Pancreas (tissue), 10 donors: ENCODE results near the gene CLIP1. TPM values are rescaled to one million over a fixed set of nuclear protein-coding genes. Genes with fewer than 3 reads are reported as not detected.
"Not testable (repeated sequence)": the region's sequence is repeated elsewhere in the genome, so short reads cannot be mapped to it uniquely, and the experiment has no call there.

Experiments
- ATAC-seq, 4 donors: fragments of 200-7000 bp; cut with Tn5 transposase; one replicate each; pipeline versions ENCODE4 v1.8.0 to v1.9.1; 2020; ENCODE audit warnings: mild to moderate bottlenecking in 4 of 4, moderate library complexity in 4 of 4
- DNase-seq, 6 donors: peaks; one replicate each; pipeline ENCODE4 v3.0.0-alpha.2; 2020
- FAIRE-seq: peaks from 2 replicates; lab custom pipeline; 2012; peaks lifted over from hg19 to GRCh38; lab: Jason Lieb, UNC
- H3K27ac ChIP-seq, 4 donors: fragments of 200-600 bp; sonication (generic); 1 replicate in 3 of 4; 2 replicates in 1 of 4; pipeline versions ENCODE4 v1.5.0 to v1.8.0; 2020
- H3K27me3 ChIP-seq, 4 donors: fragments of 200-600 bp; one replicate each; pipeline ENCODE4 v1.8.0; 2021
- H3K36me3 ChIP-seq, 3 donors: fragments of 200-600 bp; sonication (generic) in 1 of 3; one replicate each; pipeline versions ENCODE4 v1.5.0 to v1.8.0; 2020 to 2021
- H3K4me1 ChIP-seq, 3 donors: fragments of 200-600 bp; one replicate each; pipeline ENCODE4 v1.8.0; 2021
- H3K4me3 ChIP-seq, 4 donors: fragments of 200-600 bp; sonication (generic) in 2 of 4; one replicate each; pipeline versions ENCODE4 v1.5.0 to v1.8.0; 2020 to 2021
- H3K9me3 ChIP-seq, 4 donors: fragments of 200-600 bp; one replicate each; pipeline ENCODE4 v1.8.0; 2021
- WGBS, 2 donors: extraction: QIAGEN DNeasy Blood & Tissue Kit; methylation state at CpG; one replicate each; pipeline ENCODE4 v1.1.7; 2013; 5-methylcytosine and 5-hydroxymethylcytosine counted together
- intact Hi-C, 3 donors: fragments of 100-400 bp; cut with DNase I; formaldehyde crosslinking; loops; one replicate each; pipeline versions ENCODE4 v1.11.1 to v1.14.2; 2022
- polyA plus RNA-seq, 2 donors: library from polyadenylated mRNA; stranded (reverse); fragments of 200-250 nt; gene quantifications; one replicate each; pipeline ENCODE4 v1.2.3, GENCODE V29; 2013
- total RNA-seq, 6 donors: library from RNA; stranded (reverse); fragmentation: NEBNext Ultra II Directional in 4 of 6; extraction: Animal tissue kit (Norgen Biotek cat#: 25700) in 4 of 6; gene quantifications; one replicate each; pipeline versions ENCODE4 v1.2.1 to v1.2.4, GENCODE V29; 2021 to 2023
- TF ChIP-seq, protein P1 (sequence below), 4 donors: fragments of 200-600 bp; sonication (generic) in 3 of 4; IDR thresholded peaks; one replicate each; pipeline versions ENCODE4 v1.5.0 to v1.8.0; 2021; ENCODE audit warnings: antibody characterized with exemption in 4 of 4
- donor health status: healthy with polysubstance abuse.
- donor health status: DM: no; HTN: no; CAD: no; lungs with moderate emphysema.
- donor health status: DM: no; HTN: no; CAD: no.
- donor health status: control.
- donor health status: control.
- donor health status: Bipolar disorder and iron deficiency.
- donor health status: DM: yes; HTN: yes; CAD: no.
- donor health status: DM: no; HTN: no; CAD: no.
- donor health status: DM: no; HTN: no; CAD: no.
- donor health status: DM: yes; HTN: yes; CAD: no.

The CLIP1 gene
- total and polyA plus RNA-seq, 8 donors, result 17.1 to 43.9 (median 30.7) TPM

DNA sequence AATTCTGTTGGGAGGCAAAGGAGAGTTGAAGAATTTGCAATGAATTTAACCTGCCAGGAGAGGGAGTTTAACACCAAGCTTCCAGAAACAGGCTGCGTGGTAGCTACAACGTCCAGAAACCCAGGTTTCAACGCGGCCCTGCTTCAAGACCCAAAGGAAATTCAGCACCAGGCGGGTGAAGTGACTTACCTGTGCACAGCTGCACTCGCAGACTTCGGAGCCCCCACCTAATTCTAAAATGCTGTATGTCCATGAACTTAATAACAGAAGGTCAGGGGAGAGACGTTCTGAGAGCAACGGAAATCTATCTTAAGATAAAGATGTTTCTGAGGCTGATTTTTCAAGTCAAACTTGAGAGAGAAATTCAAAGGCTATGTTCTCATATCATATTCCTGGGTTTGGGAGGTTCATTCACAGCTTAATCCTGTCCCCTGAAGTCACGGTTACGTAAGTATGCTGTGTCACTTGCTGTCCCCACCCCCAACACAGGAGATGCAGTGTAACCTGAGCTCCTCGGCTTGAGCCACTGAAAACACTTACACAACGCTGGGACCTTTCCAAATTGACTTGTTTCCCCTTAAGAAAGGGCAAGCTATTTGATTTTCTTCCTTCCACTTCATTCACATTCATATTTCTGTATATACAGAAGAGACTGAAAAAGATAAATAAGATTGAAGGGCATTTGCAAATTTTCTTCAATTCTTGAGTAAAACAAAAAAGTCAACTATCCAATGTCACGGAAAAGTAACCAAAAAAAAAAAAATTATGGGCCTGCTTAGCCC, 22.7 kb downstream of the CLIP1 start:
- peak overlapping the region in 2 of 4 donors; percentile 15 to 21 for H3K4me3 ChIP-seq
- H3K9me3 ChIP-seq, result no peaks in the 10 kb centered on the region
- FAIRE-seq (no peak), ATAC-seq (peak; percentile 92 to 94 (median 93)), DNase-seq (peak in 4 of 6 donors; percentile 68 to 85 (median 80))
- intact Hi-C loops, result loop anchor here in 2 of 3 donors (5.0 kb wide), 2 partner anchors 63 to 73 kb away; no protein-coding TSS in a partner anchor
- peak overlapping the region; percentile 67 to 93 (median 84) for H3K27ac ChIP-seq
- WGBS, 2 donors, result 6% methylated on average over 14 of the region's 14 CpGs
- peaks cover 5 to 23% (median 20%) of the 10 kb centered on the region in 3 donors for H3K4me1 ChIP-seq
- TF ChIP-seq, protein P1, sequence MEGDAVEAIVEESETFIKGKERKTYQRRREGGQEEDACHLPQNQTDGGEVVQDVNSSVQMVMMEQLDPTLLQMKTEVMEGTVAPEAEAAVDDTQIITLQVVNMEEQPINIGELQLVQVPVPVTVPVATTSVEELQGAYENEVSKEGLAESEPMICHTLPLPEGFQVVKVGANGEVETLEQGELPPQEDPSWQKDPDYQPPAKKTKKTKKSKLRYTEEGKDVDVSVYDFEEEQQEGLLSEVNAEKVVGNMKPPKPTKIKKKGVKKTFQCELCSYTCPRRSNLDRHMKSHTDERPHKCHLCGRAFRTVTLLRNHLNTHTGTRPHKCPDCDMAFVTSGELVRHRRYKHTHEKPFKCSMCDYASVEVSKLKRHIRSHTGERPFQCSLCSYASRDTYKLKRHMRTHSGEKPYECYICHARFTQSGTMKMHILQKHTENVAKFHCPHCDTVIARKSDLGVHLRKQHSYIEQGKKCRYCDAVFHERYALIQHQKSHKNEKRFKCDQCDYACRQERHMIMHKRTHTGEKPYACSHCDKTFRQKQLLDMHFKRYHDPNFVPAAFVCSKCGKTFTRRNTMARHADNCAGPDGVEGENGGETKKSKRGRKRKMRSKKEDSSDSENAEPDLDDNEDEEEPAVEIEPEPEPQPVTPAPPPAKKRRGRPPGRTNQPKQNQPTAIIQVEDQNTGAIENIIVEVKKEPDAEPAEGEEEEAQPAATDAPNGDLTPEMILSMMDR (IDR thresholded peaks at IDR 0.05), result peak in 3 of 4 donors; percentile 42 to 49 (median 48)
- H3K27me3 ChIP-seq, result no peaks in the 10 kb centered on the region
- no peaks in the 10 kb centered on the region for H3K36me3 ChIP-seq

DNA sequence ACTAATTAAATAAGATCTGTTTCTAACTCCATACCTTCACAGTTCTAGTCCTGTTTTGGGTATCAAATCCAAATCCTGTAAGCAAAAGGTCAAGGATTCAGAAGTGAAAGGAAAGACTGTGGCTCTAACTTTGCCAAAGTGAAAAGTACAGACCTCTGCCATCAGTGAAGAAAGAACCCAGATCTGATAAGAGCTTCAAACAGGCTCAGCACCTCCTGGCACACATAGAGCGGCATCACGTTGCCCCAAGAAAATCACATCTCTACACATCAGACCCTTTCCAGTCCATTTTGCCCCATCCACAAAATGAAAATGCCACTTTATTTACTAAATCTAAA, 23.2 kb downstream of the CLIP1 start:
- intact Hi-C loops, result loop anchor here in 2 of 3 donors (5.0 kb wide), 1 partner anchor 73 kb away; no protein-coding TSS in a partner anchor
- no peak for FAIRE-seq

DNA sequence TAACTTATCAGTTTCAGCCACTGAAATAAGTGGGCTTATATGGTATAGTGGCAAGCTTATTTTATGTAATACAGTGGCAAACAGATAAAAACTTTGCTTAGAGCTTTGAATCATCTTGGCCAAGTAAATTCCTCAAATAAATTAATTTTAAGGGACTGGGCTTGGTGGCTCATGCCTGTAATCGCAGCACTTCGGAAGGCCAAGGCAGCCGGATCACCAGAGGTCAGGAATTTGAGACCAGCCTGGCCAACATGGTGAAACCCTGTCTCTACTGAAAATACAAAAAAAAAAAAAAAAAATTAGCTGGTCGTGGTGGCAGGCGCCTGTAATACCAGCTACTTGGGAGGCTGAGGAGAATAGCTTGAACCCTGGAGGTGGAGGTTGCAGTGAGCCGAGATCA, 24.5 kb downstream of the CLIP1 start:
- not testable (repeated sequence) for DNase-seq, H3K27me3 ChIP-seq, H3K9me3 ChIP-seq, H3K36me3 ChIP-seq, FAIRE-seq, ATAC-seq, H3K4me3 ChIP-seq, H3K27ac ChIP-seq
- H3K4me1 ChIP-seq, result peaks cover 5 to 23% (median 20%) of the 10 kb centered on the region in 3 donors
- intact Hi-C loops, result loop anchor here in 2 of 3 donors (5.0 kb wide), 1 partner anchor 74 kb away; no protein-coding TSS in a partner anchor
- 92 to 95% methylated on average over 6 of the region's 6 CpGs for WGBS, 2 donors

More for the DNA sequence above, 23.2 kb downstream of the CLIP1 start:
- ATAC-seq (peak; percentile 14 to 27 (median 24)), DNase-seq (no peak)
- Histone ChIP-seq H3K36me3 (no peaks in the 10 kb centered on the region), H3K4me3 (peak overlapping the region in 2 of 4 donors; percentile 15 to 21), H3K27me3 (no peaks in the 10 kb centered on the region), H3K27ac (peak overlapping the region; percentile 67 to 93 (median 84)), H3K4me1 (peaks cover 5 to 23% (median 20%) of the 10 kb centered on the region in 3 donors), H3K9me3 (no peaks in the 10 kb centered on the region)
- WGBS, 2 donors, result 5 to 8% methylated on average over 2 of the region's 2 CpGs
- TF ChIP-seq, protein P1 (IDR thresholded peaks at IDR 0.05), result no peak

DNA sequence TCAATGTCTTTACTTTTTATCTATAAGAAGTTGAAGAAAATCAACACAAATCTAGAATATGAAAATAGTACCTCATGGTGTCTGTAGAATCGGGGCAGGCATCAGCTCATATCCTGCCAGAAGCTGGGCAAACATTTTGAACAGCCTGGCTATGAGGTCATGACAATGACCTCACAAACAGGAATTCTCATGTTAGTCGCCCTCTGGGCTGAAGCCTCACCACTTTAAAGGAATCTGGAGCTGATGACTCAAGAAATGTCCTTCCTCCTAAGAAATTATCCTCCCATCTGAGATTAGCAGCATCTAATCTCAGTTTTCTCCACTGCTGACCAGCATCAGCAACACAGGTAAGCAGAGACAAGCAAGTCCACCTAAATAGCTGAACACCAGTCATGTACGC, 27.1 kb downstream of the CLIP1 start:
- Histone ChIP-seq H3K9me3 (no peaks in the 10 kb centered on the region), H3K4me3 (no peak overlapping the region), H3K27me3 (no peaks in the 10 kb centered on the region), H3K4me1 (peaks cover 4 to 16% (median 14%) of the 10 kb centered on the region in 3 donors), H3K27ac (no peak overlapping the region), H3K36me3 (no peaks in the 10 kb centered on the region)
- no peak for FAIRE-seq
- no peak for DNase-seq
- no peak for ATAC-seq
- 72 to 75% methylated on average over 3 of the region's 3 CpGs for WGBS, 2 donors
- intact Hi-C loops, result loop anchor here in 2 of 3 donors (5.0 kb wide), 1 partner anchor 77 kb away; no protein-coding TSS in a partner anchor
- TF ChIP-seq, protein P1 (IDR thresholded peaks at IDR 0.05), result no peak

DNA sequence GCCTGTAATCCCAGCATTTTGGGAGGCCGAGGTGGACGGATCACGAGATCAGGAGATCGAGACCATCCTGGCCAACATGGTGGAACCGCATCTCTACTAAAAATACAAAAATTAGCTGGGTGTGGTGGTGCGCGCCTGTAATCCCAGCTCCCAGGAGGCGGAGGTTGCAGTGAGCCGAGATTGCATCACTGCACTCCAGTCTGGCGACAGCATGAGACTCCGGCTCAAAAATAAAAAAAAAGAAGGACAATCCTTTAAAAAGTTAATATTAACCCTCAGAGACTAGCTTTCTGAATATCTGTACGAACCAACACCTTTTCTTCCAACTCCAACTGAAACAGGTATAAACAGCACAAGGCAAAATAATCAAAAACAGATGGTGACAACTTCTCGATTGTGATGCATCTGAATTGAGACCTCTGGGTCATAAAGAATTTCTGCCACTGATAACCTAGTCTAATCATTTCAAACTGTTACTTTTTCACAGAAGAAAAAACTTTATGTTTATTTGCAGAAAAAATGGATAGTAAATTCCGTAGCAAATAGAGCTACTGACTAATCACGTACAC, 27.8 kb downstream of the CLIP1 start:
- DNase-seq (no peak), ATAC-seq (no peak), FAIRE-seq (no peak)
- intact Hi-C loops, result loop anchor here in 2 of 3 donors (5.0 kb wide), 1 partner anchor 78 kb away; no protein-coding TSS in a partner anchor
- Histone ChIP-seq H3K9me3 (no peaks in the 10 kb centered on the region), H3K4me3 (no peak overlapping the region), H3K36me3 (no peaks in the 10 kb centered on the region), H3K4me1 (peaks cover 0 to 10% (median 8%) of the 10 kb centered on the region in 3 donors), H3K27ac (peak overlapping the region in 1 of 4 donors; percentile 17), H3K27me3 (no peaks in the 10 kb centered on the region)
- WGBS, 2 donors, result 71% methylated on average over 15 of the region's 15 CpGs
- TF ChIP-seq, protein P1 (IDR thresholded peaks at IDR 0.05), result no peak
